G401.6 (cell line): ENCODE data around the gene CORO2A.
"Not testable (repeated sequence)": the region's sequence is repeated elsewhere in the genome, so short reads cannot be mapped to it uniquely, and the experiment has no call there.

Experiments used
- FAIRE-seq: peaks from 2 replicates; lab custom pipeline; 2012; peaks lifted over from hg19 to GRCh38; lab: Jason Lieb, UNC

CORO2A gene

GRCh38 chr9:98081477-98082219, 110.8 kb downstream of the CORO2A start:
- FAIRE-seq: no peak

DNA sequence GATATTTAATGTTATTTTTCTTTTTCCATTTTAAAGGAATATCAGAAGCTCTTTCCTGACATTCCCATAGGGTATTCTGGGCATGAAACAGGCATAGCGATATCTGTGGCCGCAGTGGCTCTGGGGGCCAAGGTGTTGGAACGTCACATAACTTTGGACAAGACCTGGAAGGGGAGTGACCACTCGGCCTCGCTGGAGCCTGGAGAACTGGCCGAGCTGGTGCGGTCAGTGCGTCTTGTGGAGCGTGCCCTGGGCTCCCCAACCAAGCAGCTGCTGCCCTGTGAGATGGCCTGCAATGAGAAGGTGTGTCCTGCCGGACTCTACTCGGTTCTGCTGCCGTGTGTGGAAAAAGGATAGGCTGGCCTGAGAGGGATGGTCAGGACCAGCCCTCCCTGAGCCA, 111.7 kb downstream of the CORO2A start:
- FAIRE-seq: no peak

DNA sequence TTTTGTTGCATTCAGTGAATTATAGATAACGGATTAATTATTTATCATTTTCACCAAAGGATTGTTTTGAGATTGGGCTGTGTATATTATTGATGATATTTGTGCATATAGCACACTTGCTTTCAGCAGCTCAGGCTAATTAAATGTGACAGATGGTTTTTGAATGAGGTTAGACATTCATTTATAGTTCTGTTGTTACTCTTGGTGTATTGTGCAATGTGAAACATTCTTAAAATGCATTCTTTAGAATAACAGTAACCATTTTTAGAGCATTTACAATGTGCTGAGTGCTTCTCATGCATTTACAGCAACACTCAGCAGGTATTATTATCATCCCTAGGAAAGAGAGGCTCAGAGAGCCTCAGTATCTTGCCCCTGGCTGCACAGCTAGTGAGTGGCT, 112.1 kb downstream of the CORO2A start:
- FAIRE-seq: no peak

DNA sequence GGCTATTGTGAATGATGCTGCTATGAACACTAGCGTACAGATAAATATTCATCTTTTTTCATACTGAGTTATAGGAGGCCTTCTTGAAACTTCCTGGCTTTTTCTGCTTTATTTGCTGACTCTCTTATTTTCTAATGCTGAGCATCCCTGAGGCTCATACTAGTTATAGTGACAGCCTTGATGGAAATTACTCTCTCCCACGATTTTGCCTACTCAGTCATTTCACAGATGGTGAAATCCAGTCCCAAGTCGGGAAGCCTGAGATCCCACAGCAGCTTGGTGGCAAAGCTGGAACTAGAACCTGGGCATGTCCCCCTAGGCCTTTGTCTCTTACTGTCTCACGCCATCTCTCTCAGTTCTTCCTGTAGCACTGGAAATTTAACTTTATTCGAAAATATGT, 113.5 kb downstream of the CORO2A start:
- no peak for FAIRE-seq

GRCh38 chr9:98076514-98076890, 115.9 kb downstream of the CORO2A start:
- FAIRE-seq: not testable (repeated sequence)

- FAIRE-seq: no peak
Measured at GRCh38 chr9:98075332-98075805, 117.1 kb downstream of the CORO2A start.

- peak; percentile 73 for FAIRE-seq
Measured at GRCh38 chr9:98074115-98074990, 118.1 kb downstream of the CORO2A start.

DNA sequence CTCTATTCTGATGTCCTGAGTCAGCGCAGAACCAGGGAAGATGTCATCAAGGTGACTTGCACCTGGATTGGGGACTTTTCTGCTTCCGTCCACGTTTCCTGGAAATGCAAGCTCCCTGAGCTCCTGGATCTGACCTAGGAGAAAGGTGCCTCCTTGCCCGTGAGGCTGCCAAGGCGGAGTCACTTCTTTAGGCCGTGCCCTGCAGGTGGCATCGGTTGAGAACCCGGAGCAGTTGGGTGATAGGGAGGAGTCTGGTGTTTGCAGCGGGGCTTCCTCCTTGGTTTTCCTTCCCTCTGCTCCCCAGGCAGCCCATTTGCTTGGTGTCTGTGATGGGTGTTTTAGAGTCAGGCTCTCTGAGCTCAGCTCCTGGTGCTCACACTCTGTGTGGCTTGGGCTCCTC, 120.7 kb downstream of the CORO2A start:
- no peak for FAIRE-seq
